Stimulated activated naive CD4-positive, alpha-beta T cell (primary cell): ENCODE measurements around the gene BDH1.
"Not testable (repeated sequence)": the region's sequence is repeated elsewhere in the genome, so short reads cannot be mapped to it uniquely, and the experiment has no call there.

ENCODE experiments used
- DNase-seq, 6 experiments: peaks; one replicate each; lab custom pipeline; 2025; lab: John Stamatoyannopoulos, UW

The BDH1 gene

GRCh38 chr3:197555281-197556261, at the start of gene BDH1:
BDH1 (minus strand) TSS chr3:197555968; CDS start chr3:197546443, 9,525 bp downstream.
- DNase-seq, result peak; percentile 25 to 64 (median 36)

- no peak for DNase-seq
Measured at GRCh38 chr3:197603317-197603933, 47.7 kb upstream of the BDH1 start.

- not testable (repeated sequence) for DNase-seq
Measured at GRCh38 chr3:197602351-197602750, 46.6 kb upstream of the BDH1 start.

- not testable (repeated sequence) for DNase-seq
Measured at GRCh38 chr3:197601566-197601840, 45.7 kb upstream of the BDH1 start.

GRCh38 chr3:197600796-197601565, 45.2 kb upstream of the BDH1 start:
- DNase-seq, result no peak

GRCh38 chr3:197599089-197599765, 43.5 kb upstream of the BDH1 start:
- DNase-seq, result no peak

- DNase-seq, result no peak
Measured at GRCh38 chr3:197598404-197598980, 42.7 kb upstream of the BDH1 start.

- DNase-seq, result no peak
Measured at GRCh38 chr3:197597335-197597734, 41.6 kb upstream of the BDH1 start.

GRCh38 chr3:197595470-197596185, 39.9 kb upstream of the BDH1 start:
- DNase-seq, result no peak

- no peak for DNase-seq
Measured at GRCh38 chr3:197593046-197593380, 37.2 kb upstream of the BDH1 start.

- no peak for DNase-seq
Measured at GRCh38 chr3:197592361-197593045, 36.7 kb upstream of the BDH1 start.

- no peak for DNase-seq
Measured at GRCh38 chr3:197591816-197592215, 36.0 kb upstream of the BDH1 start.

GRCh38 chr3:197590313-197590962, 34.7 kb upstream of the BDH1 start:
- DNase-seq, result no peak

- no peak for DNase-seq
Measured at GRCh38 chr3:197589545-197589944, 33.8 kb upstream of the BDH1 start.

- DNase-seq, result not testable (repeated sequence)
Measured at GRCh38 chr3:197586768-197587167, 31.0 kb upstream of the BDH1 start.

GRCh38 chr3:197586181-197586580, 30.4 kb upstream of the BDH1 start:
- no peak for DNase-seq

- DNase-seq, result no peak
Measured at GRCh38 chr3:197584733-197585132, 29.0 kb upstream of the BDH1 start.

GRCh38 chr3:197583371-197583770, 27.6 kb upstream of the BDH1 start:
- DNase-seq, result no peak

GRCh38 chr3:197580253-197580691, 24.5 kb upstream of the BDH1 start:
- DNase-seq, result no peak

- DNase-seq, result no peak
Measured at GRCh38 chr3:197578376-197578775, 22.6 kb upstream of the BDH1 start.
